ENCODE results near the gene INSIG1.

INSIG1 gene

DNA sequence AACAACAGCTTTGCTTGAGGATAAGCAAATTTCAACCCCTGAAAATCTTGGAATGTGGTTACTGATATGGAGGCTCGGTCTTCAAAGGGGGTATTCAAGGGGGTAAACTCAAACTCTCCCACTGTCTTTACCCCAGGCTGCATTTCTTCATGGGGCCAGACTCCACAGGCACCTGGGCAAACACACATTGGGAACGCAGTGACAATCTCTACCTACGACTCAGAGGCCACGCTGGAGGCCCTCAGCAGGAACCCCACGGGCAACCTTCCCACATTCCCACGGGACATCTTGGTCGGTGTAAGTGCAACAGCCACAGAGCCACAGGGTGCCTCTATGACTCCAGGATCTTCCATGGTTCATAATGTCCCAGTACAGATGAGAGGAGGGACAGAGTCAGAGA lies 2.2 kb upstream of the INSIG1 start:
- H3K4me3 ChIP-seq: no peak overlapping the region
- DNase-seq (ENCODE audit: low spot score in 2 of 2): no peak

DNA sequence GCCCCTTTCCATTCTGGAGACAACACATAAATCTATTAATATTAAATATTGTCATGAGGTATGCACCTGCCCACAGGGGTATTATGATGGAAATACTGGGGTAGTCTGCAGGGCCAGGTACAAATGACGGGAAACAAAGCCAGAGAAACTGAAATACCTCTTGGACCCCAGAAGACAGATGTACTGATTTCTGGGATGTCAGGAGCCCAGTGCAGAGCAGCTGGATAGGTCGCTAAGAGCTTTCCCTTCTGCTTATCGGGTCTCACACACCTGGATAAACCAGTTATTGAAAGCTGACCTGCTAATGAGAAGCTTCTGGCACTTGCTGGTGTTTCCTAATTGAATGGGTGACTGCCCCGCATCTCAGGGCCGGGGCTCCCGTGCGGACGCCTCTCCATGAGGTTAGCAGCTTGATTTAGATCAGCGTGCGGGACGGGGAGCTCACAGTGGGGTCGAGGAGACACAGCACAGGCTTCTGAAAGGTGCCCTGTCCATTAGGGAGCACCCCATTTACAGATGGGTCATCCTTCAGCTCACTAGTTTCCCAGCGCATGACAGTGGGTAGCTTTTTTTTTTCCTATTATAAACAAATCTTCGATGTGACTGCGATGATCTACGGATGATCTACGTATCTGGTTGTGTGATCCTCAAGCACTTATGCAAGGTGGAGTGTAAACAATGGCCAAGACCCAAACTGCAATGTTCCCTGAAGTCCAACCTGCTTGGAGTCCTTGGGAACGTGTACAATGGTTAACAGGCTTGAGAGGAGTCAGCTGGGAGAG lies 1.5 kb upstream of the INSIG1 start:
- Histone ChIP-seq H3K27me3 (ENCODE audit: low read depth) (no peaks in the 10 kb centered on the region), H3K4me1 (peaks cover 4% of the 10 kb centered on the region), H3K4me3 (no peak overlapping the region; the same call in 1 of the 2 replicates), H3K9me3 (peaks cover 2% of the 10 kb centered on the region; the same call in 1 of the 2 replicates), H3K36me3 (replicated peaks) (no peaks in the 10 kb centered on the region)
- in situ Hi-C loops (cut with MboI; ENCODE audit: low sequenced_read_pairs): no loop called here
- no peak for DNase-seq (ENCODE audit: low spot score in 2 of 2)

More for the DNA sequence above, 2.2 kb upstream of the INSIG1 start:
- Histone ChIP-seq H3K4me1 (peaks cover 4% of the 10 kb centered on the region), H3K36me3 (replicated peaks) (no peaks in the 10 kb centered on the region), H3K27me3 (ENCODE audit: low read depth) (no peaks in the 10 kb centered on the region), H3K9me3 (peaks cover 2% of the 10 kb centered on the region; the same call in 1 of the 2 replicates)
- in situ Hi-C loops (cut with MboI; ENCODE audit: low sequenced_read_pairs): no loop called here

DNA sequence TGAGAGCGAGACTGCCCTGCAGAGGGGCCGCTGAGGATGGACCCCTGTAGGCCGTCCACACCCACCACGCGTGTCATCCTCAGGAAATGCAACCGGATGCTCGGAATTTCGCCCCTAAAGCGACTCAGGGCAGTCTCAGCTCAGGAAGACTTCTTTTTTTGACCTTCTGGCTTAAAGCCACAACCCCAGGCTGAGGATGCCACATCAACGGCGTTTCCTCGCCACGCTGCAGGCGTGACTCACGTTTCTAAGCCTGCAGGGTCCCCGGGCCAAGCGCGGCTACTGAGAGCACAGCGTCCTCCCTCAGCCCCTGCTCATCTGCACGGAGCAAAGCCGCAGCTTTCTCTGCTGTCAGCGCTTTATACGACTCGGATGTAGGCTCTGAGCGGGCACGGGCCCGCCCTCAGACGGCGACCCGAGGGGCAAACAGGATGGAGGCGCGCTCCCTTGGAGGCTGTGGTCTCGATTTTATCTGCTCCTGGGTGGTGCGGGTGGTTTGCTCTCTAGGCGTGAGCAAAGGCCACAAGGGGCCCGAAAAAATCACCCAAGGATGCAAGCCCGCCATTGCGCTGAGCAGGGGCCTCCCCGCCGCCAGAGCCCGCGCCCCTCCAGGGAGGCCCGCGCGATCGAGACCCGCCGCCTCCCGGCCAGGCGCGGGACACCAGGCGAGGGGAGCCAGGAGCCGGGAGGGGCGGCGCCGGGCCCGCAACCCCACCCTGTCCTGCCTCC lies 726 bp upstream of the INSIG1 start:
- Histone ChIP-seq H3K4me3 (peak overlapping the region; percentile 24), H3K9me3 (peaks cover 2% of the 10 kb centered on the region; the same call in 1 of the 2 replicates), H3K27me3 (ENCODE audit: low read depth) (no peaks in the 10 kb centered on the region), H3K4me1 (peaks cover 4% of the 10 kb centered on the region), H3K36me3 (replicated peaks) (no peaks in the 10 kb centered on the region)
- in situ Hi-C loops (cut with MboI; ENCODE audit: low sequenced_read_pairs): no loop called here
- peak in 1 of 2 experiments; percentile 25 for DNase-seq (ENCODE audit: low spot score in 2 of 2)

DNA sequence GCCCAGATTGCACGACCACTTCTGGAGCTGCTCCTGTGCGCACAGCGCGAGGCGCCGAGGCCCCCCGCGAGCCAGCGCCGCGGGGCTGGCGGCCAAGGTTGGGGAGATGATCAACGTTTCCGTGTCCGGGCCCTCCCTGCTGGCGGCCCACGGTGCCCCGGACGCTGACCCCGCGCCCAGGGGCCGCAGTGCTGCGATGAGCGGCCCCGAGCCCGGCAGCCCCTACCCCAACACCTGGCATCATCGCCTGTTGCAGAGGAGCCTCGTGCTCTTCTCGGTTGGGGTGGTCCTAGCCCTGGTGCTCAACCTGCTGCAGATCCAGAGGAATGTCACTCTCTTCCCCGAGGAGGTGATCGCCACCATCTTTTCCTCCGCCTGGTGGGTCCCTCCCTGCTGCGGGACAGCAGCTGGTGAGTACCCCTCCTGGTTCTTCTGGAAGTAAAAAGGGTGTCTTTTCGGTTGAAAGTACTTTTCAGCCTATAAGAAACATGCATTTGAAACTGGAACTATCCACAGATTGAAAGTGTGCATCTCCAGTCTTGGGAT lies 683 bp downstream of the INSIG1 start:
- DNase-seq (ENCODE audit: low spot score in 2 of 2): no peak
- Histone ChIP-seq H3K4me3 (peak overlapping the region; percentile 35), H3K27me3 (ENCODE audit: low read depth) (no peaks in the 10 kb centered on the region), H3K4me1 (peaks cover 4% of the 10 kb centered on the region), H3K9me3 (peaks cover 2% of the 10 kb centered on the region; the same call in 1 of the 2 replicates), H3K36me3 (replicated peaks) (peaks cover 3% of the 10 kb centered on the region; the same call in 1 of the 2 replicates)
- in situ Hi-C loops (cut with MboI; ENCODE audit: low sequenced_read_pairs): no loop called here

DNA sequence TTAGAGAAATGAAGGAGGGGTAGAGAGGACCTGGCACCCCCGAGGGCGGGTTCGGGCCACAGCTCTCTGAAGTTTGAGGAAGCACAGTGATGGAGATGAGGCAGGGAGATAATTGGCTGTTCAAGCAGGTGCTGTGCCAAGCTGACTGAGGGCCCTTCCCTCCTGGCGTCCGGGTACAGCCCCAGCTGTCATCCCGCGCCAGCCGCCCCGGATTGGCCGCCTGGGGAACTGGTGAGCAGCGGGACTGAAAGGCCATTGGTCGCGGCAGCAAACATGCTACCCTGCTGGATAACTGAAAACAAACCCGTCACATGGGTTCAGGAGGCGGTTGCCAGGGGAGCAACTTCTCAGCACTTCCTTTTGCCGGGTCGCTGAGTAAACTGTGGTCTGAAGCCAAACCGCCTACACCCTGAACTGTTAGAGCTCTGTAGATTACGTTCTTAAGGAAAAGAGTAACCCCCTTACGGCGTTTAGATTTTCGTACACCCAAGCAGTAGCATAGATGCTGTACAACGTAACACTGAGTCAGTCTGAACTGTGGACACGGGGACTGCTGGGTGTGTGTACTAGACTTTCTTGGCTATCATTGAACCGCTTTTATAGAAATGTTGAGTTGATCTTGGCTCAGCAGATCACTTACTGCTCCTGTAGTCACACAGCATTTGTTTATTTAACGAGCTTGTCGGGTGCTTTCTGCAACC lies 1.3 kb downstream of the INSIG1 start:
- peak; percentile 90 for DNase-seq (ENCODE audit: low spot score in 2 of 2)
- peak overlapping the region; percentile 35 for H3K4me3 ChIP-seq
- H3K9me3 ChIP-seq: peaks cover 2% of the 10 kb centered on the region; the same call in 1 of the 2 replicates
- in situ Hi-C loops (cut with MboI; ENCODE audit: low sequenced_read_pairs): no loop called here
- H3K4me1 ChIP-seq: peaks cover 4% of the 10 kb centered on the region
- peaks cover 4% of the 10 kb centered on the region for H3K36me3 ChIP-seq (replicated peaks)
- H3K27me3 ChIP-seq (ENCODE audit: low read depth): no peaks in the 10 kb centered on the region

DNA sequence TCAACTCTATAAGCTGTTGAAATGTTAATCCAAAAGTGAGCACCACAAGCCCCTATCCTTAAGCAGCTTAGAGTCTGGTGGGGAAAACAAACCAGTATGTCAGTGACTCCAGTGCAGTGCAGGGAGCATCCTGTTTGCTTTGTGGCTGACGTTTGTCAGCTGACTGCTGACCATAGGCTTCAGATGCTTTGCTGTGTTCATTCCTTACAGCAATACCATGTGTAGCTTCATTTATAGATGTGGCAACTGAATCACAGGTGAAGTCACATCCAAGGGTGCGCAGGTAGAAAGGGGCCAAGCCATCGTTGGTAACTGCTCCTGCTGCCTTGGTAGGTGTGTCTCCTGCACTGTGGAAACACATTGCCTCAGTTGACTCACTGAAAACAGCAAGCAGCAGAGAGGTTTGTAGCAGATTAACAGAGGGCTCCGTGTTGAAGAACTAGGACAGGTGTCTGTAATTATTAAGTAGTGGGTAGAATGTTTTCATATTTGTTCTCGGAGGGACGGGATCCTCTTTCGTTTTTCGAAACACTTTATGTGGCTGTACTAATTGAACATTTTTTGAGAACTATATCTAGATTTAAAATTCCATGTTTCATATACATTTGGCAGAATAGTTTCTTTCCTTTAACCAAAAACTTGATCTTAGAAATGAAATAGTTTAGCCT lies 2.0 kb downstream of the INSIG1 start:
- Histone ChIP-seq H3K9me3 (peaks cover 2% of the 10 kb centered on the region; the same call in 1 of the 2 replicates), H3K4me3 (peak overlapping the region; percentile 35), H3K4me1 (peaks cover 4% of the 10 kb centered on the region), H3K27me3 (ENCODE audit: low read depth) (no peaks in the 10 kb centered on the region), H3K36me3 (replicated peaks) (peaks cover 10% of the 10 kb centered on the region)
- in situ Hi-C loops (cut with MboI; ENCODE audit: low sequenced_read_pairs): no loop called here
- DNase-seq (ENCODE audit: low spot score in 2 of 2): no peak

DNA sequence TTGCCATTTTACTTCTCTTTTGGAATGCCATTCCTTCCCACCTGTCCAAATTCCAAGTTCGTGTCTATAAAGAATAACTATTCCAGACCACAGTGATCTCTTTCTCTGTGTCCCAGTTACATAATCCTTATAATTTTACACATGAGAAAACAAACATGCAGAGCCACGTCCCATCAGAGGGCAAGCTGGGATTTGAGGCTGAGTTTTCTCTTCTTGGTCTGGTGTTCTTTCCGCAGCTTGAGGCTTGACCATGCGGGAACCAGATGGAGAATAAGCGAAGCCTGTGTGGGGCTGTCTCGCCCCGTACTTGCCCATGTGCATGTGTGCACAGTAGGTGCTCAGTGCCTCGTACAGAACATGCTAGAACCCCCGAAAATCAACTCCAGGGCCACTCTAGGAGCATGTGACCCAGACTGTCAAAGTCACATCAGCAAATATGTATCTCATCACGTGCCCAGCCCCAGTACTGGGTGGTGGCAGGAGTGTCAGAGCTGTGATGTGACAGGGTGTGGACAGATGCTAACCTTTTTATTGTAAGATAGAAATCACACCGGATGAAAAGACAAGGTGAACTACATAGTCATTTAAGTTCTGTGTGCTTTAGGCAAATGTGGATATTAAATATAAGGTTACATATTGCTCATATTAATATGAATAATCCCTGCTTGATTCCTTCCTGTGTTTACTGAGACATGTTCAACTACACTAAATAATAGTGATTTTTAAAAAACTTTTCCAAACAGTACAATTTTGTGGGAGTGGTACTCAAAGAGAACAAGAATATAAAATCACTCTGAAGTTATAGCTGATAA lies 3.2 kb downstream of the INSIG1 start:
- Histone ChIP-seq H3K4me1 (peaks cover 4% of the 10 kb centered on the region), H3K36me3 (replicated peaks) (peaks cover 10% of the 10 kb centered on the region), H3K9me3 (peaks cover 2% of the 10 kb centered on the region; the same call in 1 of the 2 replicates), H3K4me3 (no peak overlapping the region), H3K27me3 (ENCODE audit: low read depth) (no peaks in the 10 kb centered on the region)
- no peak for DNase-seq (ENCODE audit: low spot score in 2 of 2)
- in situ Hi-C loops (cut with MboI; ENCODE audit: low sequenced_read_pairs): no loop called here

DNA sequence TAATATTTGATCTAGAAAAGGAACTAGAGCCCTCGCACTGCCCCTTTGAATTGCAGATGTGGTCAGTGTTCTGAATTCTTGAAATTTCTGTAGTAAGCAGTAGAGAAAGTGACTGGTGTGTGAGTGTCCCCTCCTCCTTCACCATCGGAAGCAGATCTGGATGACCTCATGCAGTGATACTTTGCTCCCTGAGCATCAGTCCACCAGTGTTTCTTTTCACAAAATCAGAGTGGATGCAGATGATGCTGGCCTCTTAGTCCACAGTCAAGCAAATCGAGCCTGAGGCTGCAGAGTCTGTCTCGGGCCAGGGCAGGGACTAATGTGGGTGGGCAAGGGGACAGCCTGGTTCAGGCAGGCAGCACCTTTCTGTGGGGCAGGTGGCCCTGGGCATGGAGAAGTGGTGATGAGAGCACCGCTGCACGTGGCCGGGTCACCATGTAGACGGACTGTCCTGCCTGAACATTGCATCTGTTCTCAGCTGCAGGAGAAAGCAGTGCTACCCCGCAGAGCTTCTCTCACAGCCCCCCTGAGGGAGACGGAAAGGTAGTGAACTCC lies 5.4 kb downstream of the INSIG1 start:
- H3K4me1 ChIP-seq: no peaks in the 10 kb centered on the region
- in situ Hi-C loops (cut with MboI; ENCODE audit: low sequenced_read_pairs): no loop called here
- H3K9me3 ChIP-seq: no peaks in the 10 kb centered on the region
- peaks cover 20% of the 10 kb centered on the region for H3K36me3 ChIP-seq (replicated peaks)
- no peaks in the 10 kb centered on the region for H3K27me3 ChIP-seq (ENCODE audit: low read depth)
- no peak overlapping the region for H3K4me3 ChIP-seq
- no peak for DNase-seq (ENCODE audit: low spot score in 2 of 2)

DNA sequence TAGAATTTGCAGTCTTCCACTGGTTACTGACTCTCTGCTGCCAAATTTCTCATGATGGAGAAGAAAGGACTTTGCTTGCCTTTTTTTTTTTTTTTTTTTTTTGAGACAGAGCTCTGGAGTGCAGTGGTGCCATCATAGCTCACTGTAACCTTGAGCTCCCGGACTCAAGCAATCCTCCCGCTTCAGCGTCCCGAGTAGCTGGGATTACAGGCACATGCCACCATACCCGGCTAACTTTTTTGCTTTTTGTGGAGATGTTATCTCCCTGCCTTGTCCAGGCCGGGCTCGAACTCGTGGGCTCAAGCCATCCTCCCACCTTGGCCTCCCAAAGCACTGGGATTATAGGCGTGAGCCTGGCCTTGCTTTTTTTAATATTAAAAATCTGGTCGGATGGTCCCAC lies 6.2 kb downstream of the INSIG1 start:
- no peak overlapping the region for H3K4me3 ChIP-seq
- no peak for DNase-seq (ENCODE audit: low spot score in 2 of 2)
- in situ Hi-C loops (cut with MboI; ENCODE audit: low sequenced_read_pairs): no loop called here
- H3K36me3 ChIP-seq (replicated peaks): peaks cover 26% of the 10 kb centered on the region
- H3K9me3 ChIP-seq: no peaks in the 10 kb centered on the region
- no peaks in the 10 kb centered on the region for H3K4me1 ChIP-seq
- no peaks in the 10 kb centered on the region for H3K27me3 ChIP-seq (ENCODE audit: low read depth)

DNA sequence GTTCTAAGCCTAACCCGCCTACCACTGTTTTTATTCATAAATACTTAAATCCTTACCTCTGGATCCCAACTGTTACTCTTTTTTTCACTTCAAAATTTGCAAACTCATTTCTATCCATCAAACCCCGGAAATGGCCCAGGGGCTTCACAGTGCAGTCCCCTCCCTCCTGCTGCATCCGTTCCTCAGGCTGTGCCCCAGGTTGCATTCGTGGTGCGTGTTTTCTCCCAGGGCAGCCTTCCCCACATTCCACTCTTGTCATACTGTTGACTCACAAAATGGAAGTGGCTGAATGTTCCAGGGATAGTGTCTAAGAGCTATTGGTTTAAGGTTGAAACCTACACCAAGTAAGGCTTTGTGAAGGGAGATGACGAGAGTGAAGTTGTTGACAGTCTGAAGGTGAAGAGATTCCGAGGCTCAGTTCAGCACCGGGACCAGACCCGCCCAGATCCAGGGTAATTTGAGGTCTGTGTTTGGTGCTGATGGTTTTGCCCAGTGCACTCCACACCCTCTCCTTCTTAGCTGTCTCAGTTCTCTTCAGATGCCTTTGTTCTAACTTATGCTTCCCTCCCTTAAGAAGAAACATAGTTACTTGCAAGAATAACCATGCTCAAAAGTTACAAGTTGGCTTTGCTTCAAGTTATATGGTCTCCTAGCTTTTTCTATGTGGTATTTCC lies 7.7 kb downstream of the INSIG1 start:
- Histone ChIP-seq H3K27me3 (ENCODE audit: low read depth) (no peaks in the 10 kb centered on the region), H3K9me3 (no peaks in the 10 kb centered on the region), H3K4me1 (no peaks in the 10 kb centered on the region), H3K4me3 (no peak overlapping the region), H3K36me3 (replicated peaks) (peaks cover 34% of the 10 kb centered on the region)
- in situ Hi-C loops (cut with MboI; ENCODE audit: low sequenced_read_pairs): no loop called here
- no peak for DNase-seq (ENCODE audit: low spot score in 2 of 2)

DNA sequence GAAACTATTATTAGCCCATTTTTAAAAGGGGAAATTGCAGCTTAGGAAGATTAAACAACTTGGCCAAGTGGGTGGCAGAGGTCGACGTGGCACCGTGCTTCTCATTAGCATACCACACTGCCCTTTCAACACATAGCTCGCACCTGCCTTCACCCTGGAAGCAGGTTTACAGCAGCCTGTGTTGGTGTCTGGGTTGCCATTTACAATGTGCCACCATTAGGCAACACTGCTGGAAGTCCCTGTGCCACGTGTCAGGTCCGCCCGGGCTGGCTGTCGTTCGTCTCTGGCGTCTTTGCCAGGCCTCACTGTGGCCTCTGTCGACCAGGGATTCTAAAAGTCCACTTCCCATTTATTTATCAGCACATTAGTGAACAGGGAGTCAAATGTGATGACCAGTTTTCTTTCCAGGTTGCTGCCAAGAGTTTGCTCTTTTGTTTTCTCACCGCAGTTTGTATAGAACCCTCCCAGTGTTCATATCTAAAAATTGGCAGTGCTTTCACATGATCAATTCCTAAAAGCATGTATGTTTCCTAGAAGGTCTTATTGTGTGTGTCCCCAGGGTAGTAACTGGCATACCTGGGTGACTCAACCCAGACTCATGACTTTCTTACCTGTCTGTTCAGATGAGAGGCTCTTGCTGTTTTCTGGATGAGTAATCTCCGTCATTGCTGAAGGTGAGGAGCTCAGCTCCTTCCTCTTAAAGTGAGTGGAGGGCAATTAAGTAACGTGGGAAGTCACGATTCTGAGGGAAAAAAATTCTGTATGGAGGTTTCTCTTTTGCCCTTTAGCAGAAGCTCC lies 9.2 kb downstream of the INSIG1 start:
- no peaks in the 10 kb centered on the region for H3K27me3 ChIP-seq (ENCODE audit: low read depth)
- DNase-seq (ENCODE audit: low spot score in 2 of 2): no peak
- H3K9me3 ChIP-seq: no peaks in the 10 kb centered on the region
- no peaks in the 10 kb centered on the region for H3K4me1 ChIP-seq
- in situ Hi-C loops (cut with MboI; ENCODE audit: low sequenced_read_pairs): no loop called here
- peaks cover 36% of the 10 kb centered on the region for H3K36me3 ChIP-seq (replicated peaks)
- no peak overlapping the region for H3K4me3 ChIP-seq

Data from HAP-1 (cell line).